Measurements from ENCODE around the gene BICD2. TPM values are rescaled to one million over a fixed set of nuclear protein-coding genes. Genes with fewer than 3 reads are reported as not detected.

Gene BICD2
- total RNA-seq, 1 experiment from 2014 or later, result 43.1 TPM

GRCh38 chr9:92756792-92757191 lies 7.8 kb downstream of the BICD2 start:
- in situ Hi-C loops (cut with HindIII; ENCODE audit: low pct_unique_long_range_greater_than_20kb, low sequenced_read_pairs), result no loop called here
- no peak for DNase-seq (ENCODE audit: low read depth, low spot score)

GRCh38 chr9:92754091-92754745 lies 10.4 kb downstream of the BICD2 start:
- DNase-seq (ENCODE audit: low read depth, low spot score), result no peak
- in situ Hi-C loops (cut with HindIII; ENCODE audit: low pct_unique_long_range_greater_than_20kb, low sequenced_read_pairs), result no loop called here

GRCh38 chr9:92752812-92753404 lies 11.7 kb downstream of the BICD2 start:
- in situ Hi-C loops (cut with HindIII; ENCODE audit: low pct_unique_long_range_greater_than_20kb, low sequenced_read_pairs), result no loop called here
- DNase-seq (ENCODE audit: low read depth, low spot score), result no peak

GRCh38 chr9:92749934-92750315 lies 14.7 kb downstream of the BICD2 start:
- in situ Hi-C loops (cut with HindIII; ENCODE audit: low pct_unique_long_range_greater_than_20kb, low sequenced_read_pairs), result no loop called here

GRCh38 chr9:92749071-92749933 lies 15.3 kb downstream of the BICD2 start:
- no peak for DNase-seq (ENCODE audit: low read depth, low spot score)
- in situ Hi-C loops (cut with HindIII; ENCODE audit: low pct_unique_long_range_greater_than_20kb, low sequenced_read_pairs), result no loop called here

More at GRCh38 chr9:92749934-92750315, 14.7 kb downstream of the BICD2 start:
- DNase-seq (ENCODE audit: low read depth, low spot score), result no peak

- DNase-seq (ENCODE audit: low read depth, low spot score), result no peak
- in situ Hi-C loops (cut with HindIII; ENCODE audit: low pct_unique_long_range_greater_than_20kb, low sequenced_read_pairs), result no loop called here
Observed at GRCh38 chr9:92748233-92748497, 16.5 kb downstream of the BICD2 start.

DNA sequence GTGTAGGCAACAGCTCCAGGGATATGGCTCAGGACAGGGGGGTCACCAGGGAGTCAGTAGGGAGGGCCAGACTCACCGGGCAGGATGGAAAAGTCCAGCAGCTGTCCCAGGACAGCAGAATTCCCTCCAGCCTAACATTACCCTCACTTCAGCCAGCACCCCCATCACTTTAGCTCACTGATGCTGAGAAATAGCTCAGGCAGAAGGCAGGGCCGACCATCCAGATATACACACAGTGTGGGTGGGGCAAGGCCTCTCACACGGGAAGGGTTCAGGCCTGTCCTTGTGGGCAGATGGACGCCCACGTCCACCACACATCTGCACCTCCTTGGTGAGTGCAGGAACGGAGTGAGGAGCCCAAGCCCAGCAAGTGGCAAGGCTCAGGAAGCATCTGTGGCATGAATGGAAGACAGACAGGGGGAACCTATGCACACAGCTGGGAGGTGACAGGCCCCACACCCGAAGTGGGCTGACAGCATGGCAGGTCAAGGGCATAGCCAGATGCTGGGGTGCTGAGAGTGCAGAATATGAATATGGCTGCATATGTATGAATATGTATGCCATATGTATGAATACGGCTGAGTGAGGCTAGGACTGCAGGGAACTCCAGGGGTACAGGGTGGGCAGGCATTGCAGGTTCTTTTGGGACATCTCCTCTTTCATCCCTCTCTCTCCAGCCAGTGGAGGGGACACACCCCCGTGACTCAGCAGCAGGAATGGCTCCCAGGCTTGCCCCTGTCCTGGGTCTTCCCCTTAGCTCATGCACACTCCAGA lies 17.0 kb downstream of the BICD2 start:
- in situ Hi-C loops (cut with HindIII; ENCODE audit: low pct_unique_long_range_greater_than_20kb, low sequenced_read_pairs), result no loop called here
- DNase-seq (ENCODE audit: low read depth, low spot score), result no peak

DNA sequence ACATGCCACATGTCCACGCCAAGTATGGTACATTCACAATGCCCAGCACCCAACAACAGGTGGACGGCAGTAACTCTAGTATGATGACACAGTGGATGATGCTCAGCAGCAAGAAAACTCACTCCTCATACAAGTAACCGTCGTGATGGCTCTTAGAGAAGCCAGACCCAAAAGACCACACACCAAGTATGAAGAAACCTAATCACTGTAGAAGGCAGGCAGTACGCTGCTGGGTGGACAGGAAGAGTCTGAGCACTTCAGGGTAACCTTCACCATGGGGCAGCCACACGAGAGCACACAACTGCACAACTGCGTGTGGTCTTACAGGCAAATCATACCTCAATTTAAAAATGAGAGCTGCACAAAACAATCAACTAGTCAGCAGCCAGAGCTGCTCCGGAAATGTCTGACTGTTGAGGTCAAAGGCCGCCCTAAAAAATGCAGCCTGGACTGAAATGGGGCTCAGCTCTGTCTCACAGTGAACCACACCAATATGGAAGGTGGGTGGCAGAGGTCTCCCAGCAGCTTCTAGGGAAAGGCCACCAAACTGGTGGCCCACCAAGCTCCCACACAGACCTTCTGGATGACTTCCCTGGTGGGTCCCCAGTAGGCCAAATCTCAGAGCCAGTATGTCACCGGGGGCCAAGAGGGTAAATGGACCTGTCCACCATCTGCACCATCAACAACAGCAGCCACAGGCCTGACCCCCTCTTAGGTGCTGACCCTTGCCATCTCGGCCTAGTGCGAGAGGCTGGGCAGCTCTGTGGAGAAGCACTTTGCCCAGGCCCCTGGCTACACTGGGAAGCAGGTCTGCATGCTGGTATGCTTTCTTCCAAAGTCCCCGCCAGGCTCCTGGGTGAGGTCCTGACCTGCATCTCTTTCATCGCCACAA lies 17.8 kb downstream of the BICD2 start:
- in situ Hi-C loops (cut with HindIII; ENCODE audit: low pct_unique_long_range_greater_than_20kb, low sequenced_read_pairs), result no loop called here
- no peak for DNase-seq (ENCODE audit: low read depth, low spot score)

- in situ Hi-C loops (cut with HindIII; ENCODE audit: low pct_unique_long_range_greater_than_20kb, low sequenced_read_pairs), result no loop called here
- DNase-seq (ENCODE audit: low read depth, low spot score), result no peak
Observed at GRCh38 chr9:92745881-92746280, 18.8 kb downstream of the BICD2 start.

DNA sequence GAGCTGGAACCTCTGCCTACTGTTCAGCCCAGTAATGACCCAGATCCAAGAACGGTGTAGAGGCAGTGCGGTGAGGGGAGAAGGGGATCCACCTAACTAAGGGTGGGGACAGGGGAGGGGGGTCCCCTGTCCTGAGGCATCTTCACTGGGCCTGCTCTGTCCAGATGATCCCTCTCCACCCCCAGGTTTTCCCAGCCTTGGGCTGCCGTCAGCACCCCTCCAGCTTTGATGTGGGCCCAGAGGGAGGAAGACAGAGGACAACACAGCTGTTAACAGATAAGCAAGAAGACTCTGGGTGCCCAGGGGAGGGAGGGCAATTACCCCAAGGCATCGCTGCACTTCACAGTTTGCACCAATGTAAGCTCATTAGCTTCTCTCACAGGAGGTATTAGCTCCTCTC lies 19.3 kb downstream of the BICD2 start:
- in situ Hi-C loops (cut with HindIII; ENCODE audit: low pct_unique_long_range_greater_than_20kb, low sequenced_read_pairs), result no loop called here
- DNase-seq (ENCODE audit: low read depth, low spot score), result no peak

DNA sequence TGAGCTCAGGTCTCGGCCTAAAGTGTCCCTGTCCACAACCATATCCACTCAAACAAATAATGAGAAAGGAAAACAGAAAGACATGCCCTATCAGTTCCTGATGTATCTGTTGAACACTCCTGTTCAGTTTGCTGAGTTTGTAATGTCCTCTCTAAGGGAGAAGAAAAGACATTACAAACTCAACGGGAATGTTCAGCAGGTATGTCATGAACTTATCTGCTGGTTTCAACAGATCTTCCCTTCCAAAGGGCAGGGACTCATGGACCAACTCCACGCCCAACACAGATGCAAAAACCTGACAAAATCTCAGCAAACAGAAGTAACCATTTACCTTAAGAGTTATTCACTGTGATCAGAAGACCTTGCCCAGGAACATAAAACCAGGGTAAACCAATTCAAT lies 23.7 kb downstream of the BICD2 start:
- in situ Hi-C loops (cut with HindIII; ENCODE audit: low pct_unique_long_range_greater_than_20kb, low sequenced_read_pairs), result no loop called here
- no peak for DNase-seq (ENCODE audit: low read depth, low spot score)

GRCh38 chr9:92740446-92740961 lies 24.1 kb downstream of the BICD2 start:
- DNase-seq (ENCODE audit: low read depth, low spot score), result no peak
- in situ Hi-C loops (cut with HindIII; ENCODE audit: low pct_unique_long_range_greater_than_20kb, low sequenced_read_pairs), result no loop called here

DNA sequence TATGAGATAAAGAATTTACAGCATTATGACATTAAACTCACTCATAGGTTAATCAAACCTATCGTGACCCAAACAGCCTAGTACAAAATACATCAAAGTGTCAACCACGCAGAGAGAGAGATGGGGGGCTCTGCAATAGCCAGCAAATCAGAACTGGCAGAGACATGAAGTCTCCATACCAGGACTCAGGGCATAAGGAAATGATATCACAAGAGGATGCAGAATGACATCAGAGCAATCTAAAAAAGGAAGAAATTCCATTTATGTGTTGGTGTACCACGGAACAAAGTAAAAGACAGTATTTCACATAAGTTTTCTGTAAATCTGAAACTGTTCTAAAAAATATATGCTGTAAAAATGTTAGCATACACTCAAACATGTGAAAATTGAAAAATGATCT lies 24.6 kb downstream of the BICD2 start:
- no peak for DNase-seq (ENCODE audit: low read depth, low spot score)
- in situ Hi-C loops (cut with HindIII; ENCODE audit: low pct_unique_long_range_greater_than_20kb, low sequenced_read_pairs), result no loop called here

DNA sequence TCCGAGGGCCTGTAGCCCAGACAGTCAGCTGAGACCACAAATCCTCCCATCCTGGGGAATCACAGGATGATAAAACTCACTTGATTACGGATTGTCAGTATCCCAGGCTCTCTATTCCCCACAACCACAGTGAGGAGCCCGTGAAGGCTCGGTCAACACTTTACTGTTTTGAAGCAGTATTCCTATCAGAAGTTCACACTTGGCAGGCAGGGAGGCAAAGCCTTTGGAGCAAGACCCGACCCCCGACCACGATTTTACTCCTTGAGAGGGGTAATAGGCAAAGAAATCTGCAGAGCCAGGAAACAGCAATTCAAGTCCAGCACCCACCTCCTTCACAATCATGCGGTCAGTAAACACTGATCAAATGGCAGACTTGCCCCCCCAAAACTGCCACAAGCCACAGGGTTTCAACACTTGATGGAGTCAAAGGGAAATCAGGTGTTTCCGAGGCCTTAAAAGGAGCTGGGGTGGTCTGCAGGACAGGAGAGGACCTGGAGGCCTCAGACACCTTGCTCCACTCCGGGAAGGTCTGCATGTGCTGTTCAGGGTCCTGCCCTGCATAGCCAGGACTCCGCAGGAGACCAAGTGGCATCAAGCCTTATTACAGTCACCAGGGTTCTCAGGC lies 25.2 kb downstream of the BICD2 start:
- DNase-seq (ENCODE audit: low read depth, low spot score), result no peak

DNA sequence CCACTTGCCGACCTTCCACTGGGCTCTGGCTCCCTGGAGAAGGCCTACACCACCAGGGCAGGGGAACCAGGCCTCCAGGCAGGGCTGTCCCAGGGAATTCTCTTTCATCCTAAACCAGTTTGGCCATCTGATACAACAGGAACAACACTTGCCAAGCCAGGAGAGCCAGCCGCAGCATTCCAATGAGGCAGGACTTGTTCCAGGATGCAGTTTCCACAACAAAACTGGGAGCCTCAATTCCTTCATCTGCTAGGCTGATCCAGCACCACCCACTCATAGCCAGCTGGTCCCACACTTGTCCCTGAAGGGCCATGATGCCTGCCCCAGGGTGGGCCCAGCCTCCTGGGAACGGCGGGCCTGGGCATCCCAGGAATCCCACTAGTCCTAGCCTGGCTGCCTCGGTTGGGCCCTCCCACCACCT lies 26.0 kb downstream of the BICD2 start:
- in situ Hi-C loops (cut with HindIII; ENCODE audit: low pct_unique_long_range_greater_than_20kb, low sequenced_read_pairs), result no loop called here
- no peak for DNase-seq (ENCODE audit: low read depth, low spot score)

More for the DNA sequence above, 25.2 kb downstream of the BICD2 start:
- in situ Hi-C loops (cut with HindIII; ENCODE audit: low pct_unique_long_range_greater_than_20kb, low sequenced_read_pairs), result no loop called here

- in situ Hi-C loops (cut with HindIII; ENCODE audit: low pct_unique_long_range_greater_than_20kb, low sequenced_read_pairs), result no loop called here
- DNase-seq (ENCODE audit: low read depth, low spot score), result no peak
Observed at GRCh38 chr9:92737611-92738299, 26.9 kb downstream of the BICD2 start.

All from SK-MEL-5 (cell line).